K562 (cell line): ENCODE measurements around the gene BNC2. TPM values are rescaled to one million over a fixed set of nuclear protein-coding genes. Genes with fewer than 3 reads are reported as not detected.

Experiments
- ATAC-seq: fragments of 200-7000 bp; cut with Tn5 transposase; 3 replicates; pipeline ENCODE4 v1.9.1; 2020; ENCODE audit warnings: moderate library complexity
- BruUV-seq: library from RNA; stranded (reverse); fragments of 400-500 nt; replicated peaks from 2 replicates; lab custom pipeline; 2021; lab: Mats Ljungman, UMichigan
- CTCF ChIA-PET: fragments of 300-600 bp; formaldehyde crosslinking; extraction: SDS; loops from one replicate; lab custom pipeline; 2021; ENCODE audit warnings: low intra/inter-chr PET ratio; lab: Yijun Ruan, JAX
- POLR2A ChIA-PET: fragments of 300-600, 350-650 bp; sonication (Branson Sonifier 250); formaldehyde crosslinking; extraction: SDS; loops from one replicate; lab custom pipeline; 2021; ENCODE audit warnings: antibody characterized with exemption, inconsistent platforms; lab: Yijun Ruan, JAX
- DNase-seq, 4 experiments: peaks; one replicate each; pipeline versions ENCODE4 v3.0.0 to v3.0.0-alpha.2; 2011 to 2018; ENCODE audit warnings: low spot score in 3 of 4, mixed read lengths in 3 of 4; ENCODE audit errors: extremely low read depth in 1 of 4
- FAIRE-seq: peaks from 2 replicates; lab custom pipeline; 2011; peaks lifted over from hg19 to GRCh38; lab: Jason Lieb, UNC
- H2AFZ ChIP-seq: 2 replicates; pipeline ENCODE4 v1.6.0; 2011; ENCODE audit warnings: low read depth, low read length, control low read depth, inconsistent platforms
- H3K27ac ChIP-seq: fragments of 200-600 bp; 3 replicates; pipeline ENCODE4 v1.8.0; 2011; ENCODE audit warnings: low read depth, mild to moderate bottlenecking, control low read depth, inconsistent platforms, low read length, moderate library complexity, mixed read lengths; ENCODE audit errors: extremely low read depth
- H3K27me3 ChIP-seq, 2 experiments: fragments of 300-600 bp in 1 of 2; 2 replicates in 1 of 2; 3 replicates in 1 of 2; pipeline versions ENCODE4 v1.6.0 to v1.8.0; 2011; ENCODE audit warnings: inconsistent platforms in 2 of 2, low read length in 2 of 2, mild to moderate bottlenecking in 1 of 2, mixed read lengths in 1 of 2, moderate library complexity in 1 of 2; ENCODE audit not compliant: control insufficient read depth in 2 of 2, insufficient read depth in 2 of 2
- H3K36me3 ChIP-seq: fragments of 300-600 bp; 3 replicates; pipeline ENCODE4 v1.8.0; 2011; ENCODE audit warnings: mild to moderate bottlenecking, low read length, inconsistent platforms; ENCODE audit not compliant: control insufficient read depth, insufficient read depth
- H3K4me1 ChIP-seq, 2 experiments: fragments of 200-600 bp in 1 of 2; replicated peaks in 1 of 2; 2 replicates in 1 of 2; 3 replicates in 1 of 2; pipeline versions ENCODE4 v1.5.1 to v1.8.0; 2011; ENCODE audit warnings: inconsistent platforms in 2 of 2, low read length in 2 of 2, mild to moderate bottlenecking in 1 of 2, mixed read lengths in 1 of 2, moderate library complexity in 1 of 2; ENCODE audit not compliant: control insufficient read depth in 2 of 2, insufficient read depth in 2 of 2
- H3K4me2 ChIP-seq: 2 replicates; pipeline ENCODE4 v1.6.1; 2011; ENCODE audit warnings: low read length, control low read depth, inconsistent platforms, mixed read lengths; ENCODE audit not compliant: insufficient read depth
- H3K4me3 ChIP-seq: fragments of 200-600 bp; sonication (generic), shearing (Covaris generic); 2 replicates; pipeline ENCODE4 v1.5.1; 2016; ENCODE audit warnings: control low read depth, inconsistent platforms
- H3K79me2 ChIP-seq: fragments of 200-600 bp; 3 replicates; pipeline ENCODE4 v1.8.0; 2011; ENCODE audit warnings: low read length, inconsistent platforms; ENCODE audit not compliant: control insufficient read depth, insufficient read depth
- H3K9ac ChIP-seq, 2 experiments: 2 replicates each; pipeline versions ENCODE4 v1.6.0 to v1.6.1; 2011; ENCODE audit warnings: low read depth in 2 of 2, low read length in 2 of 2, control low read depth in 1 of 2, inconsistent platforms in 1 of 2, mild to moderate bottlenecking in 1 of 2, mixed read lengths in 1 of 2; ENCODE audit not compliant: insufficient read depth in 1 of 2
- H3K9me1 ChIP-seq: one replicate; pipeline ENCODE4 v1.6.0; 2011; ENCODE audit warnings: inconsistent platforms, mild to moderate bottlenecking, low read length, moderate library complexity; ENCODE audit not compliant: control insufficient read depth, insufficient read depth
- H3K9me3 ChIP-seq: replicated peaks from 2 replicates; pipeline ENCODE4 v1.5.1; 2011; ENCODE audit warnings: low read depth, low read length, inconsistent platforms; ENCODE audit not compliant: control insufficient read depth, insufficient read depth
- H4K20me1 ChIP-seq: replicated peaks from 2 replicates; pipeline ENCODE4 v1.6.1; 2011; ENCODE audit warnings: low read length, inconsistent platforms, mixed read lengths; ENCODE audit not compliant: control insufficient read depth, insufficient read depth
- NCOA1 ChIP-seq: fragments of 450-650 bp; IDR thresholded peaks from 2 replicates; pipeline ENCODE4 v1.6.1; 2016; ENCODE audit warnings: low read depth
- NR3C1 ChIP-seq: sonication (generic); formaldehyde crosslinking; IDR thresholded peaks from 2 replicates; pipeline ENCODE4 v1.8.1; 2022; ENCODE audit warnings: missing genetic modification reagents
- RBM34 ChIP-seq: fragments of 200-400 bp; formaldehyde crosslinking; IDR thresholded peaks from 2 replicates; pipeline ENCODE4 v1.6.1; 2018; ENCODE audit warnings: low read length, borderline replicate concordance; ENCODE audit not compliant: insufficient read depth
- SMARCE1 ChIP-seq: fragments of 450-650 bp; IDR thresholded peaks from 2 replicates; pipeline ENCODE4 v1.7.1; 2016; ENCODE audit warnings: mild to moderate bottlenecking
- TCF7 ChIP-seq: sonication (generic); IDR thresholded peaks from 2 replicates; pipeline ENCODE4 v1.6.1; 2016; ENCODE audit warnings: antibody characterized with exemption, borderline replicate concordance
- ZNF395 ChIP-seq: fragments of 200-800 bp; sonication (Bioruptor generic); IDR thresholded peaks from 2 replicates; pipeline ENCODE4 v1.6.1; 2017; ENCODE audit warnings: missing genetic modification characterization, missing compliant biosample characterization
- ZNF507 ChIP-seq: conservative IDR thresholded peaks from 2 replicates; pipeline ENCODE4 v1.6.1; 2017; ENCODE audit warnings: missing genetic modification characterization, missing compliant biosample characterization
- WGBS: fragments of 100-300 bp; shearing (Covaris generic); methylation state at CpG from one replicate; pipeline ENCODE4 v1.1.6; 2016; ENCODE audit warnings: low coverage, mixed read lengths; ENCODE audit not compliant: insufficient coverage; ENCODE audit errors: missing lambda C conversion rate; 5-methylcytosine and 5-hydroxymethylcytosine counted together
- in situ Hi-C: fragments of 300-500 bp; cut with MboI; formaldehyde crosslinking; loops from 4 replicates; pipeline ENCODE4 v1.15.0; 2018; ENCODE audit warnings: inconsistent platforms, mixed read lengths
- intact Hi-C: fragments of 100-400 bp; cut with micrococcal nuclease; formaldehyde crosslinking; loops from 2 replicates; pipeline ENCODE4 v1.14.2; 2022
- polyA plus RNA-seq, 8 experiments: library from polyadenylated mRNA; depleted of rRNA in 4 of 8; stranded (reverse) in 5 of 8; unstranded in 3 of 8; fragments of >200 nt; fragmentation: Nextera tagmentation in 2 of 8; fragmentation: Illumina TruSeq in 1 of 8; extraction: Ambion mirVana in 2 of 8; extraction: Trizol in 1 of 8; gene quantifications; 2 replicates each; pipeline versions ENCODE4 v1.2.1 to v1.2.3, GENCODE V29; 2011 to 2014; ENCODE audit warnings: inconsistent platforms in 1 of 8, missing spikeins in 1 of 8
- total RNA-seq, 7 experiments: library from RNA; depleted of rRNA in 6 of 7; stranded (reverse); fragments of >200 nt in 6 of 7; fragmentation: Illumina TruSeq in 2 of 7; extraction: Trizol in 2 of 7; gene quantifications; 2 replicates each; pipeline versions ENCODE4 v1.2.1 to v1.2.3, GENCODE V29; 2011 to 2021; ENCODE audit warnings: low replicate concordance in 1 of 7
- TF ChIP-seq, protein P1 (sequence below): IDR thresholded peaks from 2 replicates; pipeline ENCODE4 v1.6.1; 2011; ENCODE audit not compliant: insufficient read length; ENCODE audit errors: extremely low read depth
- TF ChIP-seq, protein P2 (sequence below): fragments of 200-400 bp; formaldehyde crosslinking; IDR thresholded peaks from 2 replicates; pipeline ENCODE4 v1.6.1; 2017; ENCODE audit warnings: mild to moderate bottlenecking, low read depth, low read length, moderate library complexity

The BNC2 gene
- total and polyA plus RNA-seq, 9 of the 15 experiments (the other 6 are each of a cell fraction or from before 2014, with no cell fraction given), result not detected

- CTCF ChIA-PET, result no interaction called here
These were observed 275.2 kb downstream of the BNC2 start for GRCh38 chr9:16595227-16595626.

More at GRCh38 chr9:16595227-16595626, 275.2 kb downstream of the BNC2 start:
- 0% methylated on average over 2 of the region's 2 CpGs for WGBS
- no peaks in the 10 kb centered on the region for H3K27me3 ChIP-seq
- in situ Hi-C loops (no loop called here), intact Hi-C loops (no loop called here)
- no TSS peak for BruUV-seq
- H3K9me1 ChIP-seq, result no peaks in the 10 kb centered on the region
- ATAC-seq, result no peak
- no peak overlapping the region for H3K27ac ChIP-seq
- H3K9me3 ChIP-seq, result no peaks in the 10 kb centered on the region
- H3K79me2 ChIP-seq, result no peaks in the 10 kb centered on the region
- TF ChIP-seq, protein P1, sequence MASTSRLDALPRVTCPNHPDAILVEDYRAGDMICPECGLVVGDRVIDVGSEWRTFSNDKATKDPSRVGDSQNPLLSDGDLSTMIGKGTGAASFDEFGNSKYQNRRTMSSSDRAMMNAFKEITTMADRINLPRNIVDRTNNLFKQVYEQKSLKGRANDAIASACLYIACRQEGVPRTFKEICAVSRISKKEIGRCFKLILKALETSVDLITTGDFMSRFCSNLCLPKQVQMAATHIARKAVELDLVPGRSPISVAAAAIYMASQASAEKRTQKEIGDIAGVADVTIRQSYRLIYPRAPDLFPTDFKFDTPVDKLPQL, result no peak
- TF ChIP-seq ZNF507 (tag), result no peak
- no peak for TF ChIP-seq NR3C1
- no peak for TF ChIP-seq SMARCE1
- TF ChIP-seq NCOA1, result no peak
- TF ChIP-seq ZNF395 (CRISPR knock-in tag), result no peak
- TF ChIP-seq RBM34, result no peak
- TF ChIP-seq, protein P2, sequence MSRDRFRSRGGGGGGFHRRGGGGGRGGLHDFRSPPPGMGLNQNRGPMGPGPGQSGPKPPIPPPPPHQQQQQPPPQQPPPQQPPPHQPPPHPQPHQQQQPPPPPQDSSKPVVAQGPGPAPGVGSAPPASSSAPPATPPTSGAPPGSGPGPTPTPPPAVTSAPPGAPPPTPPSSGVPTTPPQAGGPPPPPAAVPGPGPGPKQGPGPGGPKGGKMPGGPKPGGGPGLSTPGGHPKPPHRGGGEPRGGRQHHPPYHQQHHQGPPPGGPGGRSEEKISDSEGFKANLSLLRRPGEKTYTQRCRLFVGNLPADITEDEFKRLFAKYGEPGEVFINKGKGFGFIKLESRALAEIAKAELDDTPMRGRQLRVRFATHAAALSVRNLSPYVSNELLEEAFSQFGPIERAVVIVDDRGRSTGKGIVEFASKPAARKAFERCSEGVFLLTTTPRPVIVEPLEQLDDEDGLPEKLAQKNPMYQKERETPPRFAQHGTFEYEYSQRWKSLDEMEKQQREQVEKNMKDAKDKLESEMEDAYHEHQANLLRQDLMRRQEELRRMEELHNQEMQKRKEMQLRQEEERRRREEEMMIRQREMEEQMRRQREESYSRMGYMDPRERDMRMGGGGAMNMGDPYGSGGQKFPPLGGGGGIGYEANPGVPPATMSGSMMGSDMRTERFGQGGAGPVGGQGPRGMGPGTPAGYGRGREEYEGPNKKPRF, result no peak
- TF ChIP-seq TCF7, result no peak
- TF ChIP-seq, all 486 proteins: peak for 0
- Histone ChIP-seq H3K9ac (no peak overlapping the region), H4K20me1 (no peaks in the 10 kb centered on the region), H2AFZ (no peak overlapping the region), H3K36me3 (no peaks in the 10 kb centered on the region), H3K4me1 (no peaks in the 10 kb centered on the region), H3K4me3 (no peak overlapping the region), H3K4me2 (no peak overlapping the region)
- no peak for FAIRE-seq
- POLR2A ChIA-PET, result no interaction called here
- no peak for DNase-seq
